ENCODE results near the gene KAT2A.

Gene KAT2A

DNA sequence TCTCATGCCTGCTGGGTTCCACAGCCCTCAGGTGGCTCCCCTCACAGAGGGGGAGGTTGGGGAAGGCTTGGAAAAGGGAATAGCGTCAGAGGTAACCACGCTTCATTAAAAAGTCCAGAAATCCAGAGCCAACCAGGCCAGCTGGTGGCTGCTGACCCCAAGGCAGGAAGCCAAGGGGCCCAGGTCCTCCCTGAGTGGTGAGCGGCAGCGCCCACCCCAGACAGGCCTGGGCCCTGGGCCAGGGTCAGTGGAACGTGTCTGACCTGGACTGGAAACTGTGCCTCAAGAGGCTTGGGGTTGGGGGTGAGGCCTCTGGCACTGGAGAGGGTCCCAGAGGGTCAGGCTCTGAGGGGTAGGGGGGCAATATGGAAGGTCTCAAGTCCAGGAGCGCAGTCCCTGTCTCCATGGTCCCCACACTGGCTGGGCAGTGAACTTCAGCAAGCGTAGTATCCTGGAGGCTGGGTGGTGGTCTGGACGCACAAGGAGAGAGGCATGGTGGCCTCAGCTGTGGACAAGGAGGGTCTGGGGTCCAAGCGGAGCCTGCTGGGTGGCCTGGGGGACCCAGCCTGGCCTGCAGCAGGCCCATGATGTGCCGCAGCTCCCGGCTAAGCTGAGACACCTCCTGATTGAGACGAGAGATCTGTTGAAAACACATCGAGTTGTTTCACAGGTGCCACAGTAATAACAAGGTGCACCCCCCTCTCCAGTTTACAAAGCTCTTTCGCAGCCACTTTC lies 38.8 kb upstream of the KAT2A start:
- no peaks in the 10 kb centered on the region for H3K36me3 ChIP-seq (ENCODE audit: control insufficient read depth in 2 of 2, insufficient read depth in 1 of 2, low read length in 2 of 2)
- no peaks in the 10 kb centered on the region for H3K9me3 ChIP-seq (ENCODE audit: control insufficient read depth, insufficient read depth, low read depth, low read length)
- TF ChIP-seq ZNF16 (tag by site-specific recombination; IDR thresholded peaks at IDR 0.05; ENCODE audit: low read depth) (no peak), ZNF239 (tag by site-specific recombination; IDR thresholded peaks at IDR 0.05) (no peak), ZNF37A (tag by site-specific recombination; IDR thresholded peaks at IDR 0.05) (no peak), ZSCAN16 (tag by site-specific recombination; IDR thresholded peaks at IDR 0.05) (no peak), ZNF140 (tag by site-specific recombination; IDR thresholded peaks at IDR 0.05) (no peak), MEIS1 (CRISPR knock-in tag; IDR thresholded peaks at IDR 0.05; ENCODE audit: borderline replicate concordance) (no peak), ZNF621 (tag by site-specific recombination; IDR thresholded peaks at IDR 0.05) (no peak)
- TF ChIP-seq, protein P1, sequence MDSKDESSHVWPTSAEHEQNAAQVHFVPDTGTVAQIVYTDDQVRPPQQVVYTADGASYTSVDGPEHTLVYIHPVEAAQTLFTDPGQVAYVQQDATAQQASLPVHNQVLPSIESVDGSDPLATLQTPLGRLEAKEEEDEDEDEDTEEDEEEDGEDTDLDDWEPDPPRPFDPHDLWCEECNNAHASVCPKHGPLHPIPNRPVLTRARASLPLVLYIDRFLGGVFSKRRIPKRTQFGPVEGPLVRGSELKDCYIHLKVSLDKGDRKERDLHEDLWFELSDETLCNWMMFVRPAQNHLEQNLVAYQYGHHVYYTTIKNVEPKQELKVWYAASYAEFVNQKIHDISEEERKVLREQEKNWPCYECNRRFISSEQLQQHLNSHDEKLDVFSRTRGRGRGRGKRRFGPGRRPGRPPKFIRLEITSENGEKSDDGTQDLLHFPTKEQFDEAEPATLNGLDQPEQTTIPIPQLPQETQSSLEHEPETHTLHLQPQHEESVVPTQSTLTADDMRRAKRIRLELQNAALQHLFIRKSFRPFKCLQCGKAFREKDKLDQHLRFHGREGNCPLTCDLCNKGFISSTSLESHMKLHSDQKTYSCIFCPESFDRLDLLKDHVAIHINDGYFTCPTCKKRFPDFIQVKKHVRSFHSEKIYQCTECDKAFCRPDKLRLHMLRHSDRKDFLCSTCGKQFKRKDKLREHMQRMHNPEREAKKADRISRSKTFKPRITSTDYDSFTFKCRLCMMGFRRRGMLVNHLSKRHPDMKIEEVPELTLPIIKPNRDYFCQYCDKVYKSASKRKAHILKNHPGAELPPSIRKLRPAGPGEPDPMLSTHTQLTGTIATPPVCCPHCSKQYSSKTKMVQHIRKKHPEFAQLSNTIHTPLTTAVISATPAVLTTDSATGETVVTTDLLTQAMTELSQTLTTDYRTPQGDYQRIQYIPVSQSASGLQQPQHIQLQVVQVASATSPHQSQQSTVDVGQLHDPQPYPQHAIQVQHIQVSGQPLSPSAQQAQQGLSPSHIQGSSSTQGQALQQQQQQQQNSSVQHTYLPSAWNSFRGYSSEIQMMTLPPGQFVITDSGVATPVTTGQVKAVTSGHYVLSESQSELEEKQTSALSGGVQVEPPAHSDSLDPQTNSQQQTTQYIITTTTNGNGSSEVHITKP (tag by site-specific recombination; IDR thresholded peaks at IDR 0.05), result no peak
- no peak overlapping the region for H3K27ac ChIP-seq (ENCODE audit: extremely low read depth, low read depth, low read length)
- POLR2A ChIA-PET, result interaction anchor here (0.7 to 1.2 kb wide), 2 partner anchors 8 to 24 kb away, joined by 3 to 9 read pairs; no protein-coding TSS in a partner anchor
- CTCF ChIA-PET, result interaction anchor here (0.6 to 1.9 kb wide), 6 partner anchors 15 to 251 kb away, joined by 3 to 6 read pairs (median 4); no protein-coding TSS in a partner anchor
- no peak overlapping the region for H3K4me3 ChIP-seq (ENCODE audit: low read depth, low read length)
- no peaks in the 10 kb centered on the region for H3K4me1 ChIP-seq (ENCODE audit: control insufficient read depth, insufficient read depth, low read length)

DNA sequence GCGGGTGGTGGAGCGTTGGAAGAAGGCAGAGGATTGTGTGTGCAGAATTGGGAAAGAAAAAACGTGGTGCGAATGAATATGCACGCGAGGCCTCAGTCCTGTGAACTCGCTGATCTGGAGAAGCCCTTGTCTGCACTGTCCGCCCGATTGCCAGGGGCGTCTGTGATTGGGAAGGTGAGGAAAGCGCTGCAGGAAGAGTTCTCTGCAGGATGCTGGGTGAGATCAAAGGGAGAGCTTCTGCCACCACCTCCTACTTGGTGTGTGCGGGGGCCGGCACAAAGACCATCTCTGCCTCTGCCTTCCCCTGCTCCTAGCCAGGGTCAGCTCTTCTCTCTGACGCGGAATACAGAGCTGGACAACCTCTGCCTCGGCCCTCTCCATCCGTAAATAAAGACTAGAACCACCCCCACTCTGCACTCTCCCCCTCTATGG lies 34.5 kb upstream of the KAT2A start:
- Histone ChIP-seq H3K4me1 (ENCODE audit: control insufficient read depth, insufficient read depth, low read length) (no peaks in the 10 kb centered on the region; the same call in 1 of the 2 replicates), H3K9me3 (ENCODE audit: control insufficient read depth, insufficient read depth, low read depth, low read length) (no peaks in the 10 kb centered on the region), H3K4me3 (ENCODE audit: low read depth, low read length) (no peak overlapping the region), H3K36me3 (ENCODE audit: control insufficient read depth in 2 of 2, insufficient read depth in 1 of 2, low read length in 2 of 2) (peaks cover 2 to 19% of the 10 kb centered on the region in 2 experiments), H3K27ac (ENCODE audit: extremely low read depth, low read depth, low read length) (no peak overlapping the region; the same call in 1 of the 2 replicates)
- ChIA-PET CTCF (interaction anchor here (0.5 to 2.6 kb wide), 6 partner anchors 26 to 329 kb away, joined by 3 to 8 read pairs (median 4); partner anchors contain the start of gene KCNH4), POLR2A (interaction anchor here (0.7 to 2.1 kb wide), 3 partner anchors 16 to 189 kb away, joined by 4 to 6 read pairs (median 4); partner anchors contain the start of gene CNP)
- 0 out of 2 replicates have a peak, but pooled peaks have one; percentile 3 for TF ChIP-seq BCL11B (tag by site-specific recombination; IDR thresholded peaks at IDR 0.05; ENCODE audit: low read depth)
- no peak for TF ChIP-seq ZNF221 (tag by site-specific recombination; IDR thresholded peaks at IDR 0.05; ENCODE audit: borderline replicate concordance)
- TF ChIP-seq ZNF391 (tag by site-specific recombination; IDR thresholded peaks at IDR 0.05; ENCODE audit: borderline replicate concordance, low read depth), result no peak
- TF ChIP-seq, protein P2, sequence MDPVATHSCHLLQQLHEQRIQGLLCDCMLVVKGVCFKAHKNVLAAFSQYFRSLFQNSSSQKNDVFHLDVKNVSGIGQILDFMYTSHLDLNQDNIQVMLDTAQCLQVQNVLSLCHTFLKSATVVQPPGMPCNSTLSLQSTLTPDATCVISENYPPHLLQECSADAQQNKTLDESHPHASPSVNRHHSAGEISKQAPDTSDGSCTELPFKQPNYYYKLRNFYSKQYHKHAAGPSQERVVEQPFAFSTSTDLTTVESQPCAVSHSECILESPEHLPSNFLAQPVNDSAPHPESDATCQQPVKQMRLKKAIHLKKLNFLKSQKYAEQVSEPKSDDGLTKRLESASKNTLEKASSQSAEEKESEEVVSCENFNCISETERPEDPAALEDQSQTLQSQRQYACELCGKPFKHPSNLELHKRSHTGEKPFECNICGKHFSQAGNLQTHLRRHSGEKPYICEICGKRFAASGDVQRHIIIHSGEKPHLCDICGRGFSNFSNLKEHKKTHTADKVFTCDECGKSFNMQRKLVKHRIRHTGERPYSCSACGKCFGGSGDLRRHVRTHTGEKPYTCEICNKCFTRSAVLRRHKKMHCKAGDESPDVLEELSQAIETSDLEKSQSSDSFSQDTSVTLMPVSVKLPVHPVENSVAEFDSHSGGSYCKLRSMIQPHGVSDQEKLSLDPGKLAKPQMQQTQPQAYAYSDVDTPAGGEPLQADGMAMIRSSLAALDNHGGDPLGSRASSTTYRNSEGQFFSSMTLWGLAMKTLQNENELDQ (tag by site-specific recombination; IDR thresholded peaks at IDR 0.05; ENCODE audit: low read depth), result no peak
